HG03135 (cell line): ENCODE results near the gene POLR2H.

Source experiments
- ATAC-seq: cut with Tn5 transposase; IDR thresholded peaks from one replicate; pipeline ENCODE4 v1.9.1; 2021; ENCODE audit warnings: mild to moderate bottlenecking, moderate library complexity; ENCODE audit not compliant: unreplicated experiment

Gene POLR2H

GRCh38 chr3:184386047-184386806 is 24.7 kb downstream of the POLR2H start:
- no peak for ATAC-seq

DNA sequence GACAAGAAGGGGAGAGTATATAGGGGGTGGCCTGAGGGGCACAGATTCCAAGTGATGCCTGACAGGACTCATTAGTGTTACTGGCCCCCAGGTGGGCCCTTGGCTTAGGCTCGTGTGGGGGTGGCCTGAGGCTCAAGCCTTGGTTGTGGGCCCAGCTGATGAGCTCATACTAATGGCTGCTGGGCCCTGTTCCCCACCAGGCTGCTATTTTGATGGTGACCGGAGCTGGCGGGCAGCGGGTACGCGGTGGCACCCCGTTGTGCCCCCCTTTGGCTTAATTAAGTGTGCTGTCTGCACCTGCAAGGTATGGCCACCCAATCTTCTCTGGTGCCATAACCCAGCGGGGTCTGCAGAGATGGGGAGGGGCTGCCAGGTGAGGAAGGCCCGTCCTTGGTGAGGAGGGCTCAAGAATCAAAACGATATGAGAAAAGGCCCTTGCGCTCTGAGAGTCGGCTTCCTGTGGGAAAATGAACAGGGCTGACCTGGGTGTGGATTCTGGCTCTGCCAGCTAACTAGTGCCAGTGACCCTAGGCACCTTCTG is 25.7 kb downstream of the POLR2H start:
- ATAC-seq = no peak

DNA sequence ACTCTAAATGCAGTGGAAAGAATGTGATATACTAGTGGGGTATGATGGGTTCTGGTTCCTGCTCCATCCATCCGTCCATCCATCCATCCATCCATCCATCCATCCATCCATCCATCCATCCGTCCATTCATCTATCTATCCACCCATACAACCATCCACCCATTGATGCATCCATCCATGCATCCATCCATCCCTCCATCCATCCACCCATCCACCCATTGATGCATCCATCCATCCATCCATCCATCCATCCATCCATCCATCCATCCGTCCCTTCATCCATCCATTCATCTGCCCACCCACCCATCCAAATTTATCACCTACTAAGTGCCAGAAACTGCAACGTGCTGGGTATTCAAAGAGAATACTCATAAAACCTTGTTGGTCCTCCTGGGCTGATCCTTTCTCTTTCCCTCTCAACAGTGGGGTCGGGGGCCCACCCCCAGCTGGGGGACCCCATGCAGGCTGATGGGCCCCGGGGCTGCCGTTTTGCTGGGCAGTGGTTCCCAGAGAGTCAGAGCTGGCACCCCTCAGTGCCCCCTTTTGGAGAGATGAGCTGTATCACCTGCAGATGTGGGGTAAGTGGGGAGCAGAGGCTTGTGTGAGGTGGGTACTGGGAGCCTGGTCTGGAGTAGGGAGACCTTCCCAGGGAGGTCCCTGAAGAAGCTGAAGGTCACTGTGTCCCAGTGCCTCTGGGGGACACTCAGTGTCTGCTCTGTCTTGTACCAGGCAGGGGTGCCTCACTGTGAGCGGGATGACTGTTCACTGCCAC is 26.8 kb downstream of the POLR2H start:
- ATAC-seq = no peak

- no peak for ATAC-seq
Observed at GRCh38 chr3:184388936-184389230, 27.4 kb downstream of the POLR2H start.

DNA sequence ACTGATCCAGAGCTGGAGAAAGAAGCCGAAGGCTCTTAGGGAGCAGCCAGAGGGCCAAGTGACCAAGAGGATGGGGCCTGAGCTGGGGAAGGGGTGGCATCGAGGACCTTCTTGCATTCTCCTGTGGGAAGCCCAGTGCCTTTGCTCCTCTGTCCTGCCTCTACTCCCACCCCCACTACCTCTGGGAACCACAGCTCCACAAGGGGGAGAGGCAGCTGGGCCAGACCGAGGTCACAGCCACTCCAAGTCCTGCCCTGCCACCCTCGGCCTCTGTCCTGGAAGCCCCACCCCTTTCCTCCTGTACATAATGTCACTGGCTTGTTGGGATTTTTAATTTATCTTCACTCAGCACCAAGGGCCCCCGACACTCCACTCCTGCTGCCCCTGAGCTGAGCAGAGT is 27.9 kb downstream of the POLR2H start:
- no peak for ATAC-seq

- ATAC-seq = no peak
Observed at GRCh38 chr3:184389935-184390528, 28.5 kb downstream of the POLR2H start.

DNA sequence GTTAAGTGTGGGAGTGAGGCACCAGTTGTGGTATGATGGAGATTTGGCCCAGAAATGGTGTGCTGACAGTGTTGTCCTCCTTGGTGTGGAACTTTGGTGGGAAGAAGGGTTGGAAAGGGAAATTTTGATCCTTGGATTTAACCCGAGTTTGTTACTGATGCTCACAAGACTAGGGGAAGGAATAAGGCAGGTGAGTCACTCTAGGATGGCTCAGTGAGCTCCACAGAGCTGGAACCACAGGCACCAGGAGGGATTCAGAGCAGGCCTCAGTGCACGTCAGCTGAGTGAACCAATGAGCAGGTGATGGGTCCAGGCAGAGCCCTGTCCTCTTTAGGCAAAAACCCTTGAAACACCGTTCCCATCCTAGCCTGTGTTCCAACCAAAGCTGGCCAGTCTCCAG is 29.8 kb downstream of the POLR2H start:
- ATAC-seq = no peak

- no peak for ATAC-seq
Observed at GRCh38 chr3:184395320-184395660, 33.8 kb downstream of the POLR2H start.

- ATAC-seq = no peak
Observed at GRCh38 chr3:184399410-184399809, 37.9 kb downstream of the POLR2H start.

- ATAC-seq = no peak
Observed at GRCh38 chr3:184405075-184406030, 43.8 kb downstream of the POLR2H start.

GRCh38 chr3:184409331-184409926 is 47.9 kb downstream of the POLR2H start:
- ATAC-seq = no peak

DNA sequence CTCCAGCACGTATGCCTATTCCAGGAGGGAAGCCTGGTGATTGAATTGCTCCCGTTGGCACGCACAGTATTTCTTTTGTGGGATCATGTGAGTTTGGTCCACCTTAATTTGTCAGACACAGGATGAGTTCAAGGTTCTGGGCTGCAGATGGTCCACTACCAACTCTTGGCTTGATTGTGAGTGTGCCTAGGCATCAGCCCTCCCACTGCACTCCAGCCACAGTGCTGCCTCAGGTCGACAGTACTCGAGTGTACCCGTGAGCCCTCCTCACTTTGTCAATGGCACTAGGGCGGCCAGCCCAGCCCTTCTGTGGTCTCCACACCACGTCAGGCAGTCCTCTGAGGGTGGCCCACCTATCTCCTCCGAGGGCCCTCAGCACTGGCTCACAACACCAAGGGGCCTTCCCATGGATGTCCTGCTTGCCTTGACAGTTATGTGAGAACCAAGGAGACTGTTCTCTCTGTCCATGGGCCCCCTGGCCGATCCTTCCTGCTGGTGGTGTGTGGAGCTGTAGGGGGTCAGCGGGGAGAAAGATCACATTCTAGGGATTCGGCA is 48.5 kb downstream of the POLR2H start:
- no peak for ATAC-seq

DNA sequence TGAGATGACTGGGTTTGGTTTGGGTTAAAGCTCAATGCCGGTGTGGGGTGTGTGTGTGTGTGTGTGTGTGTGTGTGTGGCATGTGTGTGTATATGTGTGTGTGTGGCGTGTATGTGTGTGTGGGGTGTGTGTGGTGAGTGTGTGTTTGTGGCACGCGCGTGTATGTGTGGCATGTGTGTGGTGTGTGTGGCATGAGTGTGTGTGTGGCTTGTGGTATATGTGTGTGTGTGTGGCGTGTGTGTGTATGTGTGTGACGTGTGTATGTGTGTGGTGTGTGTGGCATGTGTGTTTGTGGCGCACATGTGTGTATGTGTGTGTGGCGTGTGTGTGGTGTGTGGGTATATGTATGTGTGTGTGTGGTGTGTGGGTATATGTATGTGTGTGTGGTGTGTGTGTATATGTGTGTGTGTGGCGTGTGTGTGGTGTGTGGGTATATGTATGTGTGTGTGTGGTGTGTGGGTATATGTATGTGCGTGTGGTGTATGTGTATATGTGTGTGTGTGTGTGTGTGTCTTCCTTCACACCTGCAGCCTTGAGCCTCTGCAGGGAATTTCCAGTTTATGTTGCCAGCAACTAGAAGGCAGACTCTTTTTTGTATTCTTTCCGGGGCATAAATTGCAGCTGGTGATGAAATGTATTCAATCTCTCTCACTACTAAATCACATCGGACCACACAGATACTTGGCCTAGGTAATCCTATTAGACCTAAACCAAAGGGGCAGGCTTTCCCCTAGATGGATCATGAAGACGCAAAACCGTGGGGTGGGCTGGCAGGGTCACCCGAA is 53.1 kb downstream of the POLR2H start:
- no peak for ATAC-seq

GRCh38 chr3:184415203-184415490 is 53.6 kb downstream of the POLR2H start:
- no peak for ATAC-seq

DNA sequence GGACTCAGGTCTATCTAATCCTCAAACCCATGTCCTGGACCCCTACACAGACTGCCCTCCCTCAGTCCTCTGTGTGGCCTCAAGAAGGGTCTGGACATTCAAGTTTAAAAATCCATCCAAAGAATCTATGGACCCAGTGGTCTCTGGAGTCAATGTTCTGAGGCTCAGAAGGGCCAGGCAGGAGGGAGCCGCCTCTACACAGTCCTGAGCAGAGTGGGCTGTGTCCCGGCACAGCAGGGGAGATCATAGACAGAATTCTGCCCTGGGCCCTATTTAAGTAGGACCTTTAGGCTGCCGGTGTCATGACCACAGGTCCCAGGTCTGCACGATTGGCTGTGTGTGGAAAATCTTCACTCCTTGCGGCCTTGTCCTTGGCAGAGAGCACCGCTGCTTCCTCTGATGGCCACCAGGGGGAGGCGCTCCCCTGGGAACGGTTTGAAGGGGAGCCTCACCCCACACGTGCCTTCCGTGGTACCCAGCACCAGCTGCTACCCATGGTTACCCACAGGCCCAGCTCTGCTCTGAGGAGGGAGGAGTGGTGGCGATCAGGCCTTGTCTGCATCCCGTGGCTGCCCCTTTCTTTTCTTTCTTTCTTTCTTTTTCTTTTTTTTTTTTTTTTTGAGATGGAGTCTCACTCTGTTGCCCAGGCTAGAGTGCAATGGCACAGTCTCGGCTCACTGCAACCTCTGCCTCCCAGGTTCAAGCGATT is 56.3 kb downstream of the POLR2H start:
- ATAC-seq = no peak
